PC-9 (cell line): ENCODE results near the gene FMR1NB.

Source experiments
- EZH2 ChIP-seq: fragments of 200-600 bp; sonication (generic); IDR thresholded peaks from 2 replicates; pipeline ENCODE4 v1.8.0; 2017; ENCODE audit warnings: antibody characterized with exemption, low read depth
- TF ChIP-seq, protein P1 (sequence below): fragments of 200-600 bp; sonication (generic); conservative IDR thresholded peaks from 2 replicates; pipeline ENCODE4 v1.6.1; 2017; ENCODE audit warnings: mixed run types, antibody characterized with exemption, mild to moderate bottlenecking, moderate library complexity

DNA sequence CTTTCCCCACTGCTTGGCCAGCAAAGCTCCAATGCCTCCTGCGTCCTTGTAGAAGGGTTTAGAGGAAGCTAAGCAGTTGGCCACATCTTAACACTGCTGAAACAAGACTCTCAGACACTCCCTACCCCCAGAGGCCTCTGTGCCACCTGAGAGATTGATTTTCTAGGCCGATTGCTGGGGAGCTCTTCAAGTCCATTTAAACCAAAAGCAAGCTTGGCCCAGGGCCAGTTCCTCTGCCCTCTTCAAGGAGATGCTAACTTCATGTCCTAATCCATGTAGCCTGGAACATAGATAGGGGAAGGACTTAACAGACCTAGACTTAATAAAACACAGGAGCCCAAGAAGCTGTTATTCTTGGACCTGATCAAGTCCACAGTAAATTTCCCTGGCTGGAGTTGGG is 27.2 kb upstream of the FMR1NB start:
- TF ChIP-seq, protein P1, sequence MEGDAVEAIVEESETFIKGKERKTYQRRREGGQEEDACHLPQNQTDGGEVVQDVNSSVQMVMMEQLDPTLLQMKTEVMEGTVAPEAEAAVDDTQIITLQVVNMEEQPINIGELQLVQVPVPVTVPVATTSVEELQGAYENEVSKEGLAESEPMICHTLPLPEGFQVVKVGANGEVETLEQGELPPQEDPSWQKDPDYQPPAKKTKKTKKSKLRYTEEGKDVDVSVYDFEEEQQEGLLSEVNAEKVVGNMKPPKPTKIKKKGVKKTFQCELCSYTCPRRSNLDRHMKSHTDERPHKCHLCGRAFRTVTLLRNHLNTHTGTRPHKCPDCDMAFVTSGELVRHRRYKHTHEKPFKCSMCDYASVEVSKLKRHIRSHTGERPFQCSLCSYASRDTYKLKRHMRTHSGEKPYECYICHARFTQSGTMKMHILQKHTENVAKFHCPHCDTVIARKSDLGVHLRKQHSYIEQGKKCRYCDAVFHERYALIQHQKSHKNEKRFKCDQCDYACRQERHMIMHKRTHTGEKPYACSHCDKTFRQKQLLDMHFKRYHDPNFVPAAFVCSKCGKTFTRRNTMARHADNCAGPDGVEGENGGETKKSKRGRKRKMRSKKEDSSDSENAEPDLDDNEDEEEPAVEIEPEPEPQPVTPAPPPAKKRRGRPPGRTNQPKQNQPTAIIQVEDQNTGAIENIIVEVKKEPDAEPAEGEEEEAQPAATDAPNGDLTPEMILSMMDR, result no peak
- TF ChIP-seq EZH2, result no peak
